KOPT-K1 (cell line): ENCODE measurements around the gene TSC22D1.
"Not testable (repeated sequence)": the region's sequence is repeated elsewhere in the genome, so short reads cannot be mapped to it uniquely, and the experiment has no call there.

Source experiments
- H3K27ac ChIP-seq: fragments of 200-600 bp; sonication (generic); 2 replicates; pipeline ENCODE4 v1.5.1; 2016; ENCODE audit warnings: antibody characterized with exemption, mild to moderate bottlenecking, low read depth, low read length; ENCODE audit not compliant: poor library complexity, severe bottlenecking
- H3K36me3 ChIP-seq: fragments of 200-600 bp; sonication (generic); 2 replicates; pipeline ENCODE4 v1.5.1; 2017; ENCODE audit warnings: antibody characterized with exemption, mild to moderate bottlenecking, low read length, moderate library complexity; ENCODE audit not compliant: insufficient read depth
- H3K9me3 ChIP-seq: fragments of 200-600 bp; sonication (generic); 2 replicates; pipeline ENCODE4 v1.5.1; 2017; ENCODE audit warnings: antibody characterized with exemption, low read length, mild to moderate bottlenecking; ENCODE audit not compliant: insufficient read depth, poor library complexity, severe bottlenecking

The TSC22D1 gene

DNA sequence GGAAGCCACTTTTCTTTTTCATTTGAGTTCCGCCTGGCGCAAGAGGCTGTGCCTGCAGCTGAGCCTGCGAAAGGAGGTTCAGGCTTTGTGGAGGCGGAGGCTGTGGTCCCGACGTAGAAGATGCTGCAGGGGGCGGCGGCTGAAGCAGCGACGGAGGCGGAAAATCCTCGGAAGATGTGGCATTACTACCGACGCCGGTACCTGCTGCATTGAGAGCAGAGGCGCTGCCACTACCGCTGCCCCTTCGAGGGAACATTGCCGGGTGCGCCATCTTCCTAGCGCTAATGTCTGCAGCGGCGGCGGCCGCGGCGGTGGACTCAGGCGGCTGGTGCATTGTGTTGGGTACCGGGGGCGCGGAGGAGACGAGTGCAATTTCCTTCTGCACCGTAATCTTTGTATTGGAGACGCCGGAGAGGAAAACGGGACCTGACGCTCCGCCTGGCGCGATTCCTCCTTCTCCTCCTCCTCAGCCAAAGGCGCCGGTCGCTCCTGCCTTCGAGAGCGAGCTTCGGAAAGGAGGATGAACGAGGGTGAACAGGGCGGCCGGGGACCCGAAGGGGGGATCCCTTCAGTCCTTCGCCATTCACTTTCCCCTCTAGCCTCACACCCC, at the start of gene TSC22D1:
Gene TSC22D1, minus strand, starts transcription at position 590 of the 610 bp plus-strand sequence. Its CDS starts 256 bp downstream, at position 334.
- Histone ChIP-seq H3K36me3 (peaks cover 16% of the 10 kb centered on the region), H3K9me3 (no peaks in the 10 kb centered on the region), H3K27ac (peak within 1 kb of the TSS; percentile 81)

DNA sequence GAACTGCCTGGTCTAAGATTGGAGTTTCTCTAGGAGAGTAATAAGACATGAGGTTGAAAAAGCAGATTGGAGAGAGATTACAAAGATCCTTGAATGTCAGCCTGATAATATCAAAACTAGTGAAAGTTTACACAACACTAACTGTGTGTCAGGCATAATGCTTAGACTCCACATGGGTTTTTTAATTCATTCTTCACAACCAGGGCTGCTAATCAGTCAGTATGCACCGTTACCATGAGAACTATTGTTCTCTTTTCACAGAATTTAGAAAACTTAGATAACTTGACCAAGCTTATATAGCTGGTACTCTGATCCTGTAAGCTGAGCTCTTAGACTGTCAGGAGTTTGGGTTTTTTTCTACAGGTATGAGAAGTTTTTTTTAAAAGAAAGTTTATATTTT, 46.6 kb upstream of the TSC22D1 start:
- H3K9me3 ChIP-seq = no peaks in the 10 kb centered on the region

DNA sequence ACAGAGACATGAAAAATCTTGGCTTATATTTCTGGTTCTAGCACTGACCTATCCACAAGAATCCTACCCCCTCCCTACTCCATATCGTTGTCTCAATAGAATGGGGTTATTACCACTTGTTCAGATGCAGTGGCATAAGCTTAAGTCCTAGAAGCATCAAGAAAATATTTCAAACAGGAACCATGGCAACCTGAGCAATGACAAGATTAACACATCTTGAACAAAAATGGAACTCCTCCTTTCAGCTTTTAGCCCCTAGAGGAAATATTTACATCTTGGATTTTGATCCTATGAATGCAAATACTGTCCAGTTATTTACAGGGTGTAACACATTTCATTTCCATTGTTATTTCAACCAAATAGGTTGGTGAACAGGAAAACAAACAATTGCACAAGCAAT, 46.1 kb upstream of the TSC22D1 start:
- H3K36me3 ChIP-seq = no peaks in the 10 kb centered on the region
- H3K9me3 ChIP-seq = no peaks in the 10 kb centered on the region
- H3K27ac ChIP-seq = no peak overlapping the region

More for the DNA sequence above, 46.6 kb upstream of the TSC22D1 start:
- no peak overlapping the region for H3K27ac ChIP-seq
- no peaks in the 10 kb centered on the region for H3K36me3 ChIP-seq

- Histone ChIP-seq H3K36me3 (no peaks in the 10 kb centered on the region), H3K27ac (no peak overlapping the region), H3K9me3 (no peaks in the 10 kb centered on the region)
These were observed 43.9 kb upstream of the TSC22D1 start for GRCh38 chr13:44620057-44620456.

DNA sequence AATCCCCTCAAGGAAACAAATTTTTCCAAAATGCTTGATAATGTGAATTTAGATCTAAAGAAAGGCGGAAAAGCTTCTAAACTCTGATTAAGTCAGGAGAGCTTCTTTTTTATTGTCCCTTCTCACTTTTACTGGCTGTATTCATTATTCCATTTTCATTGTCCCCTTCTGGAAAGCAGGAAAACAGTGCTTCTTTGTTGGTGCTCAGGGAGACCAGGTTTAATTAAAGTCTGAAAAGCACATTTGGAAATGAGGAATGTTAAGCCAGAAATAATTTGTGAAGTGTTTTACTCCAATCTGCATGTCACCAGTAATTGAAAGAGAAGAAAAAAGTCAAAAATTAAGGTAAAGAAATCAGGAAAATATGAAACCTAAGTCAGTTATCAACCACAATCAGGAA, 43.5 kb upstream of the TSC22D1 start:
- Histone ChIP-seq H3K9me3 (no peaks in the 10 kb centered on the region), H3K36me3 (no peaks in the 10 kb centered on the region), H3K27ac (no peak overlapping the region)

- Histone ChIP-seq H3K36me3 (no peaks in the 10 kb centered on the region), H3K9me3 (no peaks in the 10 kb centered on the region), H3K27ac (no peak overlapping the region)
These were observed 42.2 kb upstream of the TSC22D1 start for GRCh38 chr13:44618326-44618725.

DNA sequence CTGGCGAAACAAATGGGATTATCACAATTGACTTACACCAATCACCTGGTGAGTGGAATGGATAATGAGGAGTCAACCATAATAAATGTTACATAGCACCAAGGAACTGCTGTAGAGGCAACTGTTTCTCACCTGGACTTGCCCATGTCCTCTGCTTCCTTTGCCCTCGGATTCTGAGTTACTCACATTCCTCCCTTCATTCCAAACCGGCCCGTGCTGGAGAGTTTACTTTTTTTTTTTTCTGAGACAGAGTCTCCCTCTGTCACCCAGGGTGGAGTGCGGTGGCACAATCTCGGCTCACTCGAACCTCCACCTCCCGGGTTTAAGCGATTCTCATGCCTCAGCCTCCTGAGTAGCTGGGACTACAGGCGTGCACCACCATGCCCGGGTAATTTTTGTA, 41.5 kb upstream of the TSC22D1 start:
- H3K27ac ChIP-seq = no peak overlapping the region
- no peaks in the 10 kb centered on the region for H3K36me3 ChIP-seq
- no peaks in the 10 kb centered on the region for H3K9me3 ChIP-seq

GRCh38 chr13:44609137-44609536, 33.0 kb upstream of the TSC22D1 start:
- Histone ChIP-seq H3K9me3 (peaks cover 11% of the 10 kb centered on the region), H3K27ac (no peak overlapping the region), H3K36me3 (no peaks in the 10 kb centered on the region)

DNA sequence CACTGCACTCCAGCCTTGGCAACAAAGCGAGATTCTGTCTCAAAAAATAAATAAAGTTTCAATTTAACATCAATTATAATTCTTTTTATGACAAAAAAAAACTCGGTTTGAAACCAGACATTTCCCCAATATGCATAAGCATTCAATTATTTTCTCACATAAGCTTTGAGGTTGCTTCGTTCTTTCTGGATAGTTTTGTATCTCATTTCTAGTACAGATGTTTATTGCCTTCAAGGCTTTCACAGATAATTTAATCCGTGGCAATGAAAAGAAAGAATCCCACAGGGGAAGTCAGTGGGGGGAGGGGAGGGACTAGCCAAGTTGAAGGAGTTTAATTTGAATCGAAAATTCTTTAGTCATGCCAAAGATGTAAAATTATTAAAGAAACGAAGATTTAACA, 29.6 kb upstream of the TSC22D1 start:
- H3K9me3 ChIP-seq = peaks cover 6% of the 10 kb centered on the region
- H3K27ac ChIP-seq = no peak overlapping the region

GRCh38 chr13:44605275-44605674, 29.1 kb upstream of the TSC22D1 start:
- Histone ChIP-seq H3K9me3 (peaks cover 2% of the 10 kb centered on the region), H3K36me3 (no peaks in the 10 kb centered on the region), H3K27ac (no peak overlapping the region)

More for the DNA sequence above, 29.6 kb upstream of the TSC22D1 start:
- no peaks in the 10 kb centered on the region for H3K36me3 ChIP-seq

- Histone ChIP-seq H3K36me3 (no peaks in the 10 kb centered on the region), H3K27ac (no peak overlapping the region), H3K9me3 (no peaks in the 10 kb centered on the region)
These were observed 25.5 kb upstream of the TSC22D1 start for GRCh38 chr13:44601586-44601985.

GRCh38 chr13:44593861-44594592, 17.9 kb upstream of the TSC22D1 start:
- not testable (repeated sequence) for H3K9me3 ChIP-seq, H3K27ac ChIP-seq, H3K36me3 ChIP-seq

GRCh38 chr13:44592216-44592847, 16.2 kb upstream of the TSC22D1 start:
- Histone ChIP-seq H3K9me3 (peaks cover 7% of the 10 kb centered on the region), H3K27ac (no peak overlapping the region), H3K36me3 (no peaks in the 10 kb centered on the region)

DNA sequence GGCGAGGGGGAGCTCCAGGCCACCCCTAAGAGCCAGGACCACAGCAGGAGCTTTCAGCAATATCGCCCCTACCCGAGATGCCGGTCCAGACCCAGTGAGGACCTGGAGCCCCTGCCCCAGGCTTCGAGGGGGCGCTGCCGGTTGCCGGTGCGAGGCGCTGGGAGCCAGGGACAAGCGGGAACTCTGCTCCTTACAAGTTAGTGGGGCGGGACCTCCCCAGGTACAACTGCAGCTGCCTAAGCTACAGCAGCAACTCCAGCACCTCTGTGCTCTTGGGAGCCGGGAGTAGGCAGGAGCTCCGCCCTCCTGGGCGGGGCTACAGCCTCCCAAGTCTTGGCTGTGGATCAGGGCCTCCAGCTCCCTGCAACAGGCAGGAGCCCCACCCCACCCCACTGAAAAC, 15.2 kb upstream of the TSC22D1 start:
- H3K36me3 ChIP-seq = no peaks in the 10 kb centered on the region
- H3K9me3 ChIP-seq = peaks cover 7% of the 10 kb centered on the region
- H3K27ac ChIP-seq = no peak overlapping the region

DNA sequence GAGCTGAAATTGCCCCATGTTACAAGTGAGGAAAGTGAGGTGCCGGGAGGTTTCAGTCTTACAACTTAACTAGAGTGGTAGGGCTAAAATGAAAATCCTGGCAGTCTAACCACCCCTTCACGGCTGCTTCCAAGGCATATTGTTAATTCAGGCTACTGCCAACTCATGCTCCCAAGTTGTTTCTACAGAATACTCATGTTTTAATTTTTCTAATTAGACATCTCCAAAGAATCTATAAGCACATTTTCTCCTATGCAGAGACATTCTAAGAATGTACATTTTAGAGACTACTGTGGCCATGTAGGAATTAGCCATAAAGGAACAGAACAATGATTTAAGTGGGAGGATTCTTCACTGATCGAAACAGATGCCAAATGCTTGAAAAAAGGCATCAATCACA, 7.0 kb upstream of the TSC22D1 start:
- H3K27ac ChIP-seq = no peak overlapping the region

GRCh38 chr13:44578067-44578400, 1.9 kb upstream of the TSC22D1 start:
- Histone ChIP-seq H3K9me3 (no peaks in the 10 kb centered on the region), H3K27ac (peak overlapping the region; percentile 81), H3K36me3 (peaks cover 16% of the 10 kb centered on the region)

More for the DNA sequence above, 7.0 kb upstream of the TSC22D1 start:
- Histone ChIP-seq H3K36me3 (no peaks in the 10 kb centered on the region), H3K9me3 (no peaks in the 10 kb centered on the region)
